AG09309 (cell line): Measurements from ENCODE around the gene SMIM36.

ENCODE experiments used
- DNase-seq: peaks from one replicate; pipeline ENCODE4 v3.0.0-alpha.2; 2010; ENCODE audit warnings: low read depth
- H3K4me3 ChIP-seq: 2 replicates; pipeline ENCODE4 v1.5.1; 2011; ENCODE audit warnings: mild to moderate bottlenecking, low read depth, low read length, moderate library complexity; ENCODE audit not compliant: control insufficient read depth
- TF ChIP-seq, protein P1 (sequence below): IDR thresholded peaks from 2 replicates; pipeline ENCODE4 v1.5.1; 2011; ENCODE audit warnings: mild to moderate bottlenecking, low read depth, low read length, inconsistent platforms; ENCODE audit not compliant: insufficient read depth, control insufficient read depth; ENCODE audit errors: missing control alignments

The SMIM36 gene

DNA sequence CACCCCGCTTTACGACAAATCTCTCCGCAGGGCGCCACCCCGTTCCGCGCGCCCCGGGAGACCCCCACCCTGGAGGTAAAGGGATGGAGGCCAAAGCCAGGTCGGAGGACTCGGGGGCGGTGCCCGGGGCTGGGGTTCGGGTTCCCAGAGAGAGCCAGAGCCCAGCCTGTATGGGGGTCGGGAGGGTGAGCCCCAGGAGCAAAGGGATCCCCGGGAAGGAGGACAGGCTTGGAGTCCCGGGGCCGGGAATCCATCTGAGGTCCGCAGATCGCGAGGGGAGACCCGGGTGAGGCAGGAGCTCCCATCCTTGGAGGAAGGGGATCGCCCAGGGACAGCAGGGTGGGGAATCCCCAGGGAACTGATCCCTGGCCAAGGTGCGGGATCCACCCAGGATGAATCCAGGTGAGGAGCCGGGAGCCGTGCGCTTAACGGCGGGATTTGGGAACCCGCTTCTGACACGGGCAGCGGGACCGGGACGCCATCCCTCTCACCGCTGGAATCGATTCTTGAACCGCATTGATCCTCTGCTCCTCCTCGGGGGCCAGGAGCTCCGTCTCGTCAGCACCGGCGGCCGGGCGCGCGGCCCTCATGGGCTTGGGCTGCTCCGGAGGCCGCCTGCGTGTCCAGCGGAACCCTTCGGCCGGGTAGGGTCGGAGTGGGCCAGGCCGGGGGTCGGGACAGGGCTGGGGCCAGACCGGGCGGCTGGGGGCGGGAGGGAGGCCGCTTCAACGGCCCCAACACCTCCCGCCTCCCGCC is 89.9 kb downstream of the SMIM36 start, which contains the start of gene MMD:
Gene MMD, minus strand, starts transcription at position 657 of the 756 bp plus-strand sequence. Its CDS starts 140 bp downstream, at position 517.
- TF ChIP-seq, protein P1, sequence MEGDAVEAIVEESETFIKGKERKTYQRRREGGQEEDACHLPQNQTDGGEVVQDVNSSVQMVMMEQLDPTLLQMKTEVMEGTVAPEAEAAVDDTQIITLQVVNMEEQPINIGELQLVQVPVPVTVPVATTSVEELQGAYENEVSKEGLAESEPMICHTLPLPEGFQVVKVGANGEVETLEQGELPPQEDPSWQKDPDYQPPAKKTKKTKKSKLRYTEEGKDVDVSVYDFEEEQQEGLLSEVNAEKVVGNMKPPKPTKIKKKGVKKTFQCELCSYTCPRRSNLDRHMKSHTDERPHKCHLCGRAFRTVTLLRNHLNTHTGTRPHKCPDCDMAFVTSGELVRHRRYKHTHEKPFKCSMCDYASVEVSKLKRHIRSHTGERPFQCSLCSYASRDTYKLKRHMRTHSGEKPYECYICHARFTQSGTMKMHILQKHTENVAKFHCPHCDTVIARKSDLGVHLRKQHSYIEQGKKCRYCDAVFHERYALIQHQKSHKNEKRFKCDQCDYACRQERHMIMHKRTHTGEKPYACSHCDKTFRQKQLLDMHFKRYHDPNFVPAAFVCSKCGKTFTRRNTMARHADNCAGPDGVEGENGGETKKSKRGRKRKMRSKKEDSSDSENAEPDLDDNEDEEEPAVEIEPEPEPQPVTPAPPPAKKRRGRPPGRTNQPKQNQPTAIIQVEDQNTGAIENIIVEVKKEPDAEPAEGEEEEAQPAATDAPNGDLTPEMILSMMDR = no peak
- no peak for DNase-seq
- H3K4me3 ChIP-seq = peak within 1 kb of the TSS; percentile 92

GRCh38 chr17:55420776-55421178 is 90.5 kb downstream of the SMIM36 start:
- peak overlapping the region; percentile 92 for H3K4me3 ChIP-seq
- no peak for DNase-seq
- TF ChIP-seq, protein P1 = no peak

DNA sequence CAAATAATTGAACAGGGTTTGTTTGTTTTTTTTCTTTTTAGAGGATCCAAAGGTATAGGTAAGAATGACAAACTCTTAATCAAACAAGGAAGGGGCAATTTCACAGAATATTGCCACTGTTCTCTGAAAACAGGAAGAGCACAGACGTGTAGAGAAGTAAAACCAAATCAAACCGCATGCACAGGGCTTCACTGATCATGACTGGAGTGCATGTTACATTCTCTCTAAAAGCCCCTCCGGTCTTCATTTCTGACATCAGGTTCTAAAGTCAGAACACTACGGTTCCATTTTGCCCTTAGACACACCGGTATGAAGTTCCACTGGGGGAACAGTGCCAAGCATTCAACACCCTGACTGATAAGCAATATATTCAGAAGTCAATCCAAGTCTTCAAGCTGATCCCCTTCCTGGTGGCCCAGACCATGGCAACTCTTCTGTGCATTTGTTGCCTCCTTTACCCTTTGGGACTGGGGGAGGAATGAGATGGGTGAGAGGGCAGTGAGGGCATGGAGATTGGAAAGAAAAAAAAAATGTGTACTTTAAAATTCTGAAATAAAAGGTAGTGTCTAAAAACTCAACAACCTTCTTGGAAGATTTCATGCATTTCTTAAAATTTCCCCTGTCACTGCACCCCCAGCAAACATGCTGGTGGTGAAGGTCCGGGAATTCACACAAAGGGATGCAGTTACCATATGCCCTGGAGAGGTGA is 91.0 kb downstream of the SMIM36 start:
- no peak for DNase-seq
- peak overlapping the region; percentile 92 for H3K4me3 ChIP-seq
- TF ChIP-seq, protein P1 = no peak

- TF ChIP-seq, protein P1 = no peak
- H3K4me3 ChIP-seq = no peak overlapping the region
- no peak for DNase-seq
These were observed 92.6 kb downstream of the SMIM36 start for GRCh38 chr17:55418369-55419268.

DNA sequence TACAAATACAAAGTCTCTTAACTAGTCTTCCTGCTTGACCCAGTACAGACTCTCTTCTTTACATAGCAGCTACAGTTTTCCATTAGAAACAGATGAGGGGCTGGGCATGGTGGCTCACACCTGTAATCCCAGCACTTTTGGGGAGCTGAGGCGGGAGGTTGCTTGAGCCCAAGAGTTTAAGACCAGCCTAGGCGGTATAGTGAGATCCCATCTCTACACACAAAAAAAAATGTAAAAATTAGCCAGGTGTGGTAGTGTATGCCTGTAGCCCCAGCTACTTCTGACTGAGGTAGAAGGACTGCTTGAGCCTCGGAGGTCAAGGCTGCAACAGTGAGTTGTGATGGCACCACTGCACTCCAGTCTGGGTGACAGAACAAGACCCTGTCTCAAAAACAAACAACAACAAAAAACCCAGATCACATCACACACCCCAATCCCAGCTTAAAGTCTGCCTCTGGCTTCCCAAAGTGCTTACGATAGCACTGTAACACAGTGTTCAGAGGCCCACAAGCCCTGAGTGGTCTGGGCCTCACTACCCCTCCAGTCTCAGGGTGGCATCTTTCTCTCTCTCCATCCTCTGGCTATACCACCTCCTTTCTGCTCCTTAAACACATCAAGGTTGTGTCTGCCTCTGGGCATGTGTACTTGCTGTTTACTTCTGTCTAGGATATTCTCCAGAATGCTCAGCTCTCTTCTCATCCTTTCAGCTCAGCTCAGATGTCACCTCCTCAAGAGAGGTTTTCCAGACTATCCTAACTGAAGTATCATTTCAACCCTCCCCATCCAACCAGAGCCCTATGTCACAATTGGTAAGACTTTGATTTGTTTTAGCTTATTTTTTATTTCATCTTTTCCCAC is 93.6 kb downstream of the SMIM36 start:
- DNase-seq = no peak
- H3K4me3 ChIP-seq = no peak overlapping the region
- TF ChIP-seq, protein P1 = no peak
